Measurements from ENCODE around the gene FEM1A. TPM values are rescaled to one million over a fixed set of nuclear protein-coding genes. Genes with fewer than 3 reads are reported as not detected.

Gene FEM1A
- total and polyA plus RNA-seq, 2 of the 8 experiments (the other 6 are each of a cell fraction or from before 2014, with no cell fraction given) = 6.7 to 16.1 TPM

DNA sequence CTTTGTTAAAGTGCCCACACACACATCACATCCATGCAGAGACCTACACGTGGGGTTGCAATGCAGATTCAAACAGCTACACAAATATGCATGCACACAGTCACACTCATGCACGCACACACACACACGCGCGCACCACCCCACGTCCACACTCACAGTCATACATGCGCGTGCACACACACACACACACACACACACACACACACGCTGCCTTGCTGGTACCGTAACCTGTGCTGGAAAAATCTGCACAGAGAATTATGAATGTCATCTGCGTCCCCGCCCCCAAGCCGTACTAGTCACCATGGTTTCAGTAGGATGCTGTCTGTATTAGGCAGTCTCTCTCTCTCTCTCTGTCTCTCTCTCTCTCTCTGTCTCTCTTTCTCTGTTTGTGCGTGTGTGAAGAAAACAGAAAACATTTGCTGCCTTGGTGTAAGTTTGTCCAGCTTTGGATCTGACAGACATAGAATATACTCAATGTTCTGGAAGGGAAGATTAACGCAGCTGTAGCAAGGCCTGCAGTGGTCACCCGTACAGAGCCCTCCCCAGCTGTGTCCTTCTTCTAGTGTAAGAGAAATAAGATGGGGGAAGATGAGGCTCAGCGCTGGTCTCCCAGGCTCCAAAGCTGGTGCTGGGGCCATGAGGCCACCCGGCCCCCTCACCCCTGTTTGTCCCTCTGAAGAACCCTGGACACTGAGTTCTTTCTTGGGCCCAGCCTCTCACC is 41.5 kb upstream of the FEM1A start (continued):
- TF ChIP-seq CHD7 (IDR thresholded peaks at IDR 0.05; ENCODE audit: insufficient replicate concordance, low read length) (no peak), BRCA1 (IDR thresholded peaks at IDR 0.05; ENCODE audit: low read depth, low read length) (no peak), SRF (IDR thresholded peaks at IDR 0.05; ENCODE audit: low read depth, low read length) (no peak), SUZ12 (IDR thresholded peaks at IDR 0.05; ENCODE audit: low read length) (no peak), KDM5A (IDR thresholded peaks at IDR 0.05; ENCODE audit: low read length) (no peak), TAF1 (IDR thresholded peaks at IDR 0.05; ENCODE audit: low read depth, low read length) (no peak), RBBP5 (IDR thresholded peaks at IDR 0.05; ENCODE audit: borderline replicate concordance, low read depth, low read length) (no peak), CHD2 (IDR thresholded peaks at IDR 0.05; ENCODE audit: low read length) (no peak), JUN (IDR thresholded peaks at IDR 0.05; ENCODE audit: low read depth, low read length) (no peak), SIN3A (conservative IDR thresholded peaks at IDR 0.05 in 1 of 2, IDR thresholded peaks at IDR 0.05 in 1 of 2; ENCODE audit: low read depth in 1 of 2, low read length in 2 of 2) (no peak), MAFK (IDR thresholded peaks at IDR 0.05; ENCODE audit: low read depth, low read length) (no peak)

Data from H1 (cell line).